Retinal pigment epithelial cell (primary cell): Measurements from ENCODE around the gene CDH3.

ENCODE experiments used
- DNase-seq: peaks from one replicate; pipeline ENCODE4 v3.0.0-alpha.2; 2010; ENCODE audit warnings: low read depth
- H3K4me3 ChIP-seq: 2 replicates; pipeline ENCODE4 v1.5.1; 2011; ENCODE audit warnings: mild to moderate bottlenecking, low read length, control low read depth, moderate library complexity
- CTCF ChIP-seq: conservative IDR thresholded peaks from 2 replicates; pipeline ENCODE4 v1.5.1; 2011; ENCODE audit warnings: low read depth, low read length, control low read depth, inconsistent platforms

Gene CDH3

GRCh38 chr16:68659412-68660358, 14.6 kb downstream of the CDH3 start:
- TF ChIP-seq CTCF, result no peak
- DNase-seq, result no peak
- H3K4me3 ChIP-seq, result no peak overlapping the region

GRCh38 chr16:68660359-68660795, 15.3 kb downstream of the CDH3 start:
- TF ChIP-seq CTCF, result no peak
- DNase-seq, result no peak
- H3K4me3 ChIP-seq, result no peak overlapping the region

- no peak for DNase-seq
- TF ChIP-seq CTCF, result no peak
- no peak overlapping the region for H3K4me3 ChIP-seq
Observed at GRCh38 chr16:68662035-68662434, 16.9 kb downstream of the CDH3 start.

- DNase-seq, result no peak
- TF ChIP-seq CTCF, result no peak
- H3K4me3 ChIP-seq, result no peak overlapping the region
Observed at GRCh38 chr16:68664297-68664696, 19.2 kb downstream of the CDH3 start.

GRCh38 chr16:68665501-68665900, 20.4 kb downstream of the CDH3 start:
- no peak for DNase-seq
- no peak overlapping the region for H3K4me3 ChIP-seq
- no peak for TF ChIP-seq CTCF

GRCh38 chr16:68668266-68668665, 23.2 kb downstream of the CDH3 start:
- DNase-seq, result no peak
- TF ChIP-seq CTCF, result no peak
- no peak overlapping the region for H3K4me3 ChIP-seq

GRCh38 chr16:68676113-68676860, 31.2 kb downstream of the CDH3 start:
- no peak overlapping the region for H3K4me3 ChIP-seq
- TF ChIP-seq CTCF, result no peak
- no peak for DNase-seq
